ENCODE data around the gene PPP1R9B. TPM values are rescaled to one million over a fixed set of nuclear protein-coding genes. Genes with fewer than 3 reads are reported as not detected.

The PPP1R9B gene
- total and polyA plus RNA-seq, 4 donors = 0.90 to 26.1 (median 7.1) TPM

DNA sequence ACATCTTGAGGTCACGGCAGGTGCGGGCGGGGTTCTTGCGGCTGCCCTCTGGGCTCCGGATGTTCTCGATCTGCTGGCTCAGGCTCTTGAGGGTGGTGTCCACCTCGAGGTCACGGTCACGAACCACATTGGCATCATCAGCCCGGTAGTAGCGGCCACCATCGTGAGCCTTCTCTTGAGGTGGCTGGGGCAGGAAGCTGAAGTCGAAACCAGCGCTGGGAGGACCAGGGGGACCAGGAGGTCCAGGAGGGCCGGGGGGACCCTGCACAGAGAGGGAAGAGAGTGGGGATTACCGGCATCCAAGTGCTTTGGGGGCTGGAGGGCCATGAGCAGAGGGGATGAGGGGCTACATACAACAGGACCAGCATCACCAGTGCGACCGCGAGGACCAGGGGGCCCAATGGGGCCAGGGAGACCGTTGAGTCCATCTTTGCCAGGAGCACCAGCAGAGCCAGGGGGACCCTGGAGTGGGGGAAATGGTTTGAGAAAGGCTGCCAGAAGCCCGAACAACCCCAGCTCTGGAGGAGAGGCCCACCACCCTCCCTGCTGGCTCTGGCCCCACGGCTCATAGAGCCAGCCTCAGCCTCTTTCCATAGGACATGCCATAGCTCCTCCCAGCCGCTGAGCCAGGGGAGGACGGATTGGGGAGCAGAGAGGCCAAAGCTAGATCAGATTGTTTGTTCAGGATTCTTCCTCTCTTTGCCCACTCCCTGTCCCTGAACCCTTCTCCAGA is 36.4 kb upstream of the PPP1R9B start (continued):
- TF ChIP-seq CTCF (IDR thresholded peaks at IDR 0.05; ENCODE audit: low read depth, low read length, missing input control) (no peak), FOXA2 (IDR thresholded peaks at IDR 0.05) (no peak)
- TF ChIP-seq, protein P1, sequence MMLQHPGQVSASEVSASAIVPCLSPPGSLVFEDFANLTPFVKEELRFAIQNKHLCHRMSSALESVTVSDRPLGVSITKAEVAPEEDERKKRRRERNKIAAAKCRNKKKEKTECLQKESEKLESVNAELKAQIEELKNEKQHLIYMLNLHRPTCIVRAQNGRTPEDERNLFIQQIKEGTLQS (IDR thresholded peaks at IDR 0.05) = no peak

GRCh38 chr17:50185631-50186471 is 35.4 kb upstream of the PPP1R9B start:
- no peak overlapping the region for H3K9ac ChIP-seq (ENCODE audit: low read depth in 1 of 2, low read length in 2 of 2)
- H3K9me3 ChIP-seq (ENCODE audit: control insufficient read depth in 4 of 4, low read length in 3 of 4) = no peaks in the 10 kb centered on the region
- TF ChIP-seq TAF1 (conservative IDR thresholded peaks at IDR 0.05) (no peak), YY1 (IDR thresholded peaks at IDR 0.05) (no peak), HNF4A (conservative IDR thresholded peaks at IDR 0.05) (no peak), CTCF (IDR thresholded peaks at IDR 0.05; ENCODE audit: low read depth, low read length, missing input control) (no peak), FOXA1 (IDR thresholded peaks at IDR 0.05) (no peak), HNF4G (IDR thresholded peaks at IDR 0.05) (no peak), FOXA2 (IDR thresholded peaks at IDR 0.05) (no peak), SP1 (IDR thresholded peaks at IDR 0.05) (no peak), NR2F2 (IDR thresholded peaks at IDR 0.05) (no peak), JUND (IDR thresholded peaks at IDR 0.05) (no peak), ZBTB33 (IDR thresholded peaks at IDR 0.05) (no peak)
- WGBS = 84% methylated on average over 31 of the region's 31 CpGs
- no peak overlapping the region for H3K4me3 ChIP-seq (ENCODE audit: low read depth in 1 of 3, low read length in 3 of 3)
- H3K27me3 ChIP-seq (ENCODE audit: control insufficient read depth in 4 of 4, insufficient read depth in 4 of 4, low read length in 3 of 4) = no peaks in the 10 kb centered on the region
- H3K36me3 ChIP-seq (ENCODE audit: control insufficient read depth in 4 of 4, insufficient read depth in 3 of 4, low read depth in 1 of 4, low read length in 3 of 4) = no peaks in the 10 kb centered on the region
- H3K27ac ChIP-seq (ENCODE audit: low read depth in 1 of 2, low read length in 2 of 2) = no peak overlapping the region
- no peaks in the 10 kb centered on the region for H3K4me1 ChIP-seq (ENCODE audit: control insufficient read depth in 4 of 4, insufficient read depth in 4 of 4, low read length in 3 of 4)
- DNase-seq (ENCODE audit: low spot score) = no peak

Measured in liver (tissue), 9 donors.